Upper lobe of left lung (tissue), 6 donors: ENCODE data around the gene TUBB1. TPM values are rescaled to one million over a fixed set of nuclear protein-coding genes. Genes with fewer than 3 reads are reported as not detected.
"Not testable (repeated sequence)": the region's sequence is repeated elsewhere in the genome, so short reads cannot be mapped to it uniquely, and the experiment has no call there.

Source experiments
- ATAC-seq, 2 donors: fragments of 200-7000 bp; cut with Tn5 transposase; one replicate each; pipeline ENCODE4 v1.9.1; 2022; ENCODE audit warnings: mild to moderate bottlenecking in 2 of 2, moderate library complexity in 2 of 2; ENCODE audit not compliant: low FRiP score in 2 of 2
- DNase-seq, 2 donors: peaks; one replicate each; pipeline ENCODE4 v3.0.0-alpha.2; 2019 to 2020
- H3K27ac ChIP-seq, 4 donors: fragments of 200-600 bp; sonication (generic); one replicate each; pipeline ENCODE4 v1.5.1; 2016 to 2019
- H3K27me3 ChIP-seq, 4 donors: fragments of 200-600 bp; sonication (generic); one replicate each; pipeline ENCODE4 v1.5.1; 2017 to 2019
- H3K36me3 ChIP-seq, 4 donors: fragments of 200-600 bp; sonication (generic); one replicate each; pipeline ENCODE4 v1.5.1; 2016 to 2019
- H3K4me1 ChIP-seq, 4 donors: fragments of 200-600 bp; sonication (generic); one replicate each; pipeline ENCODE4 v1.5.1; 2018 to 2019
- H3K4me3 ChIP-seq, 4 donors: fragments of 200-600 bp; sonication (generic); one replicate each; pipeline ENCODE4 v1.5.1; 2017 to 2019; ENCODE audit warnings: mild to moderate bottlenecking in 2 of 4, moderate library complexity in 1 of 4
- H3K9me3 ChIP-seq, 4 donors: fragments of 200-600 bp; sonication (generic); one replicate each; pipeline ENCODE4 v1.5.1; 2018 to 2019
- CTCF ChIP-seq, 6 experiments: fragments of 450-650 bp in 4 of 6; fragments of 200-600 bp in 2 of 6; sonication (generic) in 2 of 6; IDR thresholded peaks; one replicate each; pipeline ENCODE4 v1.5.1; 2016 to 2019; ENCODE audit warnings: antibody characterized with exemption in 6 of 6
- EP300 ChIP-seq, 4 donors: sonication (generic); formaldehyde crosslinking; IDR thresholded peaks; one replicate each; pipeline ENCODE4 v1.5.1; 2017; ENCODE audit warnings: antibody characterized with exemption in 4 of 4, control low read depth in 2 of 4
- POLR2A ChIP-seq, 4 donors: fragments of 450-650 bp; IDR thresholded peaks; one replicate each; pipeline ENCODE4 v1.5.1; 2016 to 2017; ENCODE audit warnings: antibody characterized with exemption in 4 of 4, mild to moderate bottlenecking in 2 of 4
- POLR2AphosphoS5 ChIP-seq, 2 donors: sonication (generic); formaldehyde crosslinking; IDR thresholded peaks; one replicate each; pipeline ENCODE4 v1.5.1; 2017; ENCODE audit warnings: antibody characterized with exemption in 2 of 2
- WGBS, 2 donors: methylation state at CpG; one replicate each; pipeline ENCODE4 v1.1.5; 2017 to 2018; 5-methylcytosine and 5-hydroxymethylcytosine counted together
- total RNA-seq, 6 donors: library from RNA; depleted of rRNA in 4 of 6; stranded (reverse); fragments of >200 nt in 4 of 6; gene quantifications; one replicate each; pipeline versions ENCODE4 v1.1.0 to v1.2.1, GENCODE V29; 2016 to 2021
- donor health status: DM: no; HTN: no; CAD: no; lungs with moderate emphysema.
- donor health status: DM: no; HTN: yes; CAD: no; lungs with severe emphysema.

TUBB1 gene
- total RNA-seq, 6 donors from 2014 or later, result 1.5 to 9.3 (median 2.6) TPM

- TF ChIP-seq CTCF (IDR thresholded peaks at IDR 0.05), result no peak
- no peak for ATAC-seq
- 43 to 49% methylated on average over 17 of the region's 17 CpGs for WGBS, 2 donors
- peaks cover 23 to 33% (median 30%) of the 10 kb centered on the region in 4 donors for H3K4me1 ChIP-seq
- H3K36me3 ChIP-seq, result no peaks in the 10 kb centered on the region
- no peaks in the 10 kb centered on the region for H3K9me3 ChIP-seq
- no peak overlapping the region for H3K4me3 ChIP-seq
- H3K27ac ChIP-seq, result peak overlapping the region; percentile 28 to 67 (median 58)
- no peak for DNase-seq
- H3K27me3 ChIP-seq, result no peaks in the 10 kb centered on the region
Measured at GRCh38 chr20:59010995-59011873, 8.0 kb upstream of the TUBB1 start.

GRCh38 chr20:59011874-59012157 is 7.4 kb upstream of the TUBB1 start:
- not testable (repeated sequence) for H3K4me3 ChIP-seq, H3K9me3 ChIP-seq, ATAC-seq, H3K36me3 ChIP-seq, H3K27me3 ChIP-seq, DNase-seq
- 78 to 91% methylated on average over 3 of the region's 3 CpGs for WGBS, 2 donors
- peaks cover 22 to 30% (median 29%) of the 10 kb centered on the region in 4 donors for H3K4me1 ChIP-seq
- H3K27ac ChIP-seq, result peak overlapping the region in 2 of 4 donors; percentile 56 to 60

GRCh38 chr20:59013031-59013951 is 5.9 kb upstream of the TUBB1 start:
- no peak overlapping the region for H3K27ac ChIP-seq
- ATAC-seq, result no peak
- H3K4me3 ChIP-seq, result no peak overlapping the region
- WGBS, 2 donors, result 87 to 92% methylated on average over 17 of the region's 17 CpGs
- no peaks in the 10 kb centered on the region for H3K27me3 ChIP-seq
- no peaks in the 10 kb centered on the region for H3K36me3 ChIP-seq
- TF ChIP-seq POLR2AphosphoS5 (IDR thresholded peaks at IDR 0.05), result no peak
- TF ChIP-seq EP300 (IDR thresholded peaks at IDR 0.05), result no peak
- TF ChIP-seq CTCF (IDR thresholded peaks at IDR 0.05), result no peak
- TF ChIP-seq POLR2A (IDR thresholded peaks at IDR 0.05), result no peak
- no peaks in the 10 kb centered on the region for H3K9me3 ChIP-seq
- H3K4me1 ChIP-seq, result peaks cover 16 to 23% (median 21%) of the 10 kb centered on the region in 4 donors
- no peak for DNase-seq

GRCh38 chr20:59013959-59014608 is 5.1 kb upstream of the TUBB1 start:
- peaks cover 16 to 23% (median 21%) of the 10 kb centered on the region in 4 donors for H3K4me1 ChIP-seq
- 64 to 74% methylated on average over 13 of the region's 13 CpGs for WGBS, 2 donors
- H3K27me3 ChIP-seq, result no peaks in the 10 kb centered on the region
- H3K4me3 ChIP-seq, result no peak overlapping the region
- H3K9me3 ChIP-seq, result no peaks in the 10 kb centered on the region
- H3K36me3 ChIP-seq, result no peaks in the 10 kb centered on the region
- ATAC-seq (no peak), DNase-seq (no peak)
- TF ChIP-seq CTCF (IDR thresholded peaks at IDR 0.05) (no peak), EP300 (IDR thresholded peaks at IDR 0.05) (no peak), POLR2A (IDR thresholded peaks at IDR 0.05) (no peak), POLR2AphosphoS5 (IDR thresholded peaks at IDR 0.05) (no peak)
- no peak overlapping the region for H3K27ac ChIP-seq
